Ovary (tissue), 3 donors: ENCODE data around the gene RBP5.

Experiments
- EP300 ChIP-seq: sonication (generic); formaldehyde crosslinking; IDR thresholded peaks from one replicate; pipeline ENCODE4 v1.6.1; 2017; ENCODE audit warnings: antibody characterized with exemption
- POLR2A ChIP-seq: fragments of 450-650 bp; IDR thresholded peaks from one replicate; pipeline ENCODE4 v1.6.1; 2017; ENCODE audit warnings: antibody characterized with exemption, mild to moderate bottlenecking, moderate library complexity
- TF ChIP-seq, protein P1 (sequence below), 3 donors: fragments of 450-650 bp in 2 of 3; fragments of 200-600 bp in 1 of 3; IDR thresholded peaks; one replicate each; pipeline versions ENCODE4 v1.5.1 to v1.8.0; 2016 to 2022; ENCODE audit warnings: antibody characterized with exemption in 3 of 3, mild to moderate bottlenecking in 1 of 3
- donor health status: DM: no; HTN: no; CAD: no.

- TF ChIP-seq, protein P1, sequence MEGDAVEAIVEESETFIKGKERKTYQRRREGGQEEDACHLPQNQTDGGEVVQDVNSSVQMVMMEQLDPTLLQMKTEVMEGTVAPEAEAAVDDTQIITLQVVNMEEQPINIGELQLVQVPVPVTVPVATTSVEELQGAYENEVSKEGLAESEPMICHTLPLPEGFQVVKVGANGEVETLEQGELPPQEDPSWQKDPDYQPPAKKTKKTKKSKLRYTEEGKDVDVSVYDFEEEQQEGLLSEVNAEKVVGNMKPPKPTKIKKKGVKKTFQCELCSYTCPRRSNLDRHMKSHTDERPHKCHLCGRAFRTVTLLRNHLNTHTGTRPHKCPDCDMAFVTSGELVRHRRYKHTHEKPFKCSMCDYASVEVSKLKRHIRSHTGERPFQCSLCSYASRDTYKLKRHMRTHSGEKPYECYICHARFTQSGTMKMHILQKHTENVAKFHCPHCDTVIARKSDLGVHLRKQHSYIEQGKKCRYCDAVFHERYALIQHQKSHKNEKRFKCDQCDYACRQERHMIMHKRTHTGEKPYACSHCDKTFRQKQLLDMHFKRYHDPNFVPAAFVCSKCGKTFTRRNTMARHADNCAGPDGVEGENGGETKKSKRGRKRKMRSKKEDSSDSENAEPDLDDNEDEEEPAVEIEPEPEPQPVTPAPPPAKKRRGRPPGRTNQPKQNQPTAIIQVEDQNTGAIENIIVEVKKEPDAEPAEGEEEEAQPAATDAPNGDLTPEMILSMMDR (IDR thresholded peaks at IDR 0.05): no peak
- TF ChIP-seq POLR2A: no peak
- no peak for TF ChIP-seq EP300
These were observed 7.4 kb upstream of the RBP5 start for GRCh38 chr12:7136071-7136470.
